H1 (cell line): ENCODE data around the gene SEMA5B. TPM values are rescaled to one million over a fixed set of nuclear protein-coding genes. Genes with fewer than 3 reads are reported as not detected.

Source experiments
- CTCF ChIA-PET: fragments of 300-600 bp; sonication (Branson Sonifier 250); formaldehyde crosslinking; loops from one replicate; lab custom pipeline; 2021; ENCODE audit not compliant: partially characterized antibody; lab: Charles Lee
- POLR2A ChIA-PET: fragments of 300-600 bp; sonication (Branson Sonifier 250); formaldehyde crosslinking; loops from one replicate; lab custom pipeline; 2021; ENCODE audit warnings: inconsistent platforms; ENCODE audit not compliant: partially characterized antibody; lab: Charles Lee
- DNase-seq, 2 experiments: peaks; one replicate each; pipeline versions ENCODE4 v3.0.0 to v3.0.0-alpha.2; 2010 to 2022; ENCODE audit warnings: low spot score in 2 of 2, low read depth in 1 of 2, mixed read lengths in 1 of 2
- FAIRE-seq: peaks from 2 replicates; lab custom pipeline; 2011; peaks lifted over from hg19 to GRCh38; lab: Jason Lieb, UNC
- H2AFZ ChIP-seq: 2 replicates; pipeline ENCODE4 v1.8.1; 2012; ENCODE audit warnings: low read length, inconsistent platforms
- H2AK5ac ChIP-seq: 2 replicates; pipeline ENCODE4 v1.6.1; 2013; ENCODE audit warnings: low read depth, low read length
- H2BK120ac ChIP-seq: replicated peaks from 2 replicates; pipeline ENCODE3; 2013; ENCODE audit warnings: low read depth, low read length, inconsistent platforms
- H2BK12ac ChIP-seq: 2 replicates; pipeline ENCODE4 v1.6.1; 2013; ENCODE audit warnings: low read depth, low read length
- H2BK15ac ChIP-seq: 2 replicates; pipeline ENCODE4 v1.6.1; 2013; ENCODE audit warnings: low read length
- H2BK20ac ChIP-seq: 2 replicates; pipeline ENCODE4 v1.6.1; 2013; ENCODE audit warnings: low read length
- H2BK5ac ChIP-seq: 2 replicates; pipeline ENCODE4 v1.6.1; 2013; ENCODE audit warnings: low read depth, low read length
- H3K14ac ChIP-seq: 2 replicates; pipeline ENCODE4 v1.6.1; 2013; ENCODE audit warnings: inconsistent platforms; ENCODE audit not compliant: insufficient read length
- H3K18ac ChIP-seq: 2 replicates; pipeline ENCODE4 v1.6.1; 2013; ENCODE audit warnings: low read length; ENCODE audit errors: extremely low read depth
- H3K23ac ChIP-seq: 2 replicates; pipeline ENCODE4 v1.6.1; 2013; ENCODE audit warnings: inconsistent platforms; ENCODE audit not compliant: insufficient read length
- H3K23me2 ChIP-seq: 2 replicates; pipeline ENCODE4 v1.6.1; 2013; ENCODE audit warnings: low read depth, low read length
- H3K27ac ChIP-seq: 2 replicates; pipeline ENCODE4 v1.6.1; 2011; ENCODE audit warnings: low read depth, low read length, inconsistent platforms
- H3K27me3 ChIP-seq, 4 experiments: replicated peaks in 1 of 4; 1 replicate in 1 of 4; 2 replicates in 3 of 4; pipeline versions ENCODE4 v1.6.1 to v1.8.1; 2011 to 2013; ENCODE audit warnings: low read length in 3 of 4, mild to moderate bottlenecking in 3 of 4, inconsistent platforms in 2 of 4, mixed read lengths in 2 of 4, moderate library complexity in 1 of 4; ENCODE audit not compliant: control insufficient read depth in 3 of 4, insufficient read depth in 3 of 4; ENCODE audit errors: extremely low read depth in 1 of 4
- H3K36me3 ChIP-seq, 4 experiments: 2 replicates each; pipeline versions ENCODE4 v1.6.1 to v1.8.1; 2011 to 2013; ENCODE audit warnings: mild to moderate bottlenecking in 4 of 4, low read length in 3 of 4, moderate library complexity in 2 of 4, control low read depth in 1 of 4, inconsistent platforms in 1 of 4; ENCODE audit not compliant: insufficient read depth in 4 of 4, control insufficient read depth in 2 of 4
- H3K4ac ChIP-seq: replicated peaks from 2 replicates; pipeline ENCODE3; 2013; ENCODE audit warnings: low read length, low read depth, mixed read lengths, inconsistent platforms; ENCODE audit not compliant: insufficient read length
- H3K4me1 ChIP-seq, 4 experiments: replicated peaks in 1 of 4; 1 replicate in 1 of 4; 2 replicates in 3 of 4; pipeline versions ENCODE4 v1.6.1 to v1.8.1; 2011 to 2013; ENCODE audit warnings: low read length in 3 of 4, inconsistent platforms in 2 of 4, mixed read lengths in 1 of 4; ENCODE audit not compliant: insufficient read depth in 4 of 4, control insufficient read depth in 3 of 4
- H3K4me2 ChIP-seq, 2 experiments: 2 replicates each; pipeline versions ENCODE4 v1.6.1 to v1.8.1; 2011 to 2013; ENCODE audit warnings: low read depth in 2 of 2, low read length in 2 of 2, control low read depth in 1 of 2, inconsistent platforms in 1 of 2, mild to moderate bottlenecking in 1 of 2; ENCODE audit not compliant: insufficient read depth in 1 of 2
- H3K4me3 ChIP-seq, 4 experiments: fragments of 200-600, 300-600 bp in 1 of 4; sonication (generic), shearing (Covaris generic), sonication (Bioruptor Twin) in 1 of 4; 2 replicates each; pipeline versions ENCODE4 v1.5.1 to v1.8.1; 2011 to 2016; ENCODE audit warnings: low read length in 4 of 4, low read depth in 3 of 4, control low read depth in 2 of 4, inconsistent platforms in 2 of 4, mild to moderate bottlenecking in 2 of 4, mixed read lengths in 1 of 4, moderate library complexity in 1 of 4; ENCODE audit not compliant: insufficient read depth in 2 of 4; ENCODE audit errors: extremely low read depth in 1 of 4
- H3K56ac ChIP-seq: replicated peaks from 2 replicates; pipeline ENCODE3; 2013; ENCODE audit warnings: low read depth, mild to moderate bottlenecking, mixed read lengths, low read length, inconsistent platforms; ENCODE audit not compliant: insufficient read length
- H3K79me1 ChIP-seq: 2 replicates; pipeline ENCODE4 v1.6.1; 2013; ENCODE audit warnings: low read depth, low read length, control low read depth
- H3K79me2 ChIP-seq, 2 experiments: 2 replicates each; pipeline versions ENCODE4 v1.6.1 to v1.8.1; 2012 to 2013; ENCODE audit warnings: low read length in 2 of 2, mild to moderate bottlenecking in 2 of 2, inconsistent platforms in 1 of 2; ENCODE audit not compliant: insufficient read depth in 2 of 2, control insufficient read depth in 1 of 2
- H3K9ac ChIP-seq, 4 experiments: replicated peaks in 1 of 4; 1 replicate in 1 of 4; 2 replicates in 3 of 4; pipeline versions ENCODE4 v1.6.1 to v1.8.1; 2011 to 2013; ENCODE audit warnings: low read depth in 3 of 4, low read length in 3 of 4, control low read depth in 2 of 4, mild to moderate bottlenecking in 2 of 4, moderate library complexity in 2 of 4, inconsistent platforms in 1 of 4; ENCODE audit errors: extremely low read depth in 1 of 4
- H3K9me3 ChIP-seq, 2 experiments: 2 replicates each; pipeline versions ENCODE4 v1.6.1 to v1.8.1; 2012 to 2013; ENCODE audit warnings: mild to moderate bottlenecking in 2 of 2, moderate library complexity in 2 of 2, control low read depth in 1 of 2, inconsistent platforms in 1 of 2, low read depth in 1 of 2, low read length in 1 of 2, mixed read lengths in 1 of 2; ENCODE audit not compliant: insufficient read depth in 2 of 2
- H4K20me1 ChIP-seq, 2 experiments: replicated peaks in 1 of 2; 2 replicates each; pipeline versions ENCODE3 to v1.8.1; 2011 to 2013; ENCODE audit warnings: inconsistent platforms in 2 of 2, low read length in 2 of 2, mild to moderate bottlenecking in 1 of 2; ENCODE audit not compliant: insufficient read depth in 2 of 2, control insufficient read depth in 1 of 2
- H4K5ac ChIP-seq: 2 replicates; pipeline ENCODE4 v1.6.1; 2013; ENCODE audit warnings: low read length, low read depth, mixed read lengths, inconsistent platforms; ENCODE audit not compliant: insufficient read length
- H4K8ac ChIP-seq: 2 replicates; pipeline ENCODE4 v1.8.0; 2013; ENCODE audit warnings: mild to moderate bottlenecking, moderate library complexity, low read length, inconsistent platforms; ENCODE audit not compliant: insufficient read depth; ENCODE audit errors: extremely low read depth
- H4K91ac ChIP-seq: replicated peaks from 2 replicates; pipeline ENCODE3; 2013; ENCODE audit warnings: low read length, mixed read lengths, inconsistent platforms; ENCODE audit not compliant: insufficient read length
- ATF3 ChIP-seq: IDR thresholded peaks from 2 replicates; pipeline ENCODE4 v1.6.1; 2011; ENCODE audit warnings: low read depth, mild to moderate bottlenecking, low read length; ENCODE audit not compliant: insufficient read depth
- HDAC2 ChIP-seq, 2 experiments: fragments of 300-600 bp in 1 of 2; sonication (generic) in 1 of 2; IDR thresholded peaks; 2 replicates each; pipeline ENCODE4 v1.6.1; 2011 to 2012; ENCODE audit warnings: low read depth in 2 of 2, low read length in 2 of 2, mild to moderate bottlenecking in 2 of 2, moderate library complexity in 2 of 2, borderline replicate concordance in 1 of 2, inconsistent platforms in 1 of 2
- JUND ChIP-seq: IDR thresholded peaks from 2 replicates; pipeline ENCODE4 v1.6.1; 2011; ENCODE audit warnings: mild to moderate bottlenecking, improper control_type of control experiment, low read length
- NRF1 ChIP-seq: IDR thresholded peaks from 2 replicates; pipeline ENCODE4 v1.6.1; 2011; ENCODE audit warnings: mild to moderate bottlenecking, low read depth, low read length, improper control_type of control experiment
- POLR2A ChIP-seq, 2 experiments: IDR thresholded peaks; 1 replicate in 1 of 2; 2 replicates in 1 of 2; pipeline ENCODE4 v1.6.1; 2011; ENCODE audit warnings: low read depth in 2 of 2, low read length in 2 of 2, mild to moderate bottlenecking in 2 of 2; ENCODE audit errors: control extremely low read depth in 1 of 2
- POLR2AphosphoS5 ChIP-seq: IDR thresholded peaks from 2 replicates; pipeline ENCODE4 v1.6.1; 2011; ENCODE audit warnings: low read depth, low read length
- RAD21 ChIP-seq, 2 experiments: IDR thresholded peaks in 1 of 2; conservative IDR thresholded peaks in 1 of 2; 2 replicates each; pipeline ENCODE4 v1.6.1; 2011; ENCODE audit warnings: low read depth in 2 of 2, low read length in 2 of 2, improper control_type of control experiment in 1 of 2, inconsistent platforms in 1 of 2, mild to moderate bottlenecking in 1 of 2, moderate library complexity in 1 of 2
- RFX5 ChIP-seq: IDR thresholded peaks from 2 replicates; pipeline ENCODE4 v1.6.1; 2011; ENCODE audit warnings: low read depth, low read length, improper control_type of control experiment, borderline replicate concordance
- RXRA ChIP-seq: IDR thresholded peaks from 2 replicates; pipeline ENCODE4 v1.6.1; 2011; ENCODE audit warnings: low read depth, mild to moderate bottlenecking, low read length, moderate library complexity; ENCODE audit not compliant: insufficient read depth
- SAP30 ChIP-seq: fragments of 300-600 bp; sonication (generic); IDR thresholded peaks from 2 replicates; pipeline ENCODE4 v1.7.1; 2012; ENCODE audit warnings: low read length, moderate library complexity, mild to moderate bottlenecking, inconsistent platforms; ENCODE audit not compliant: insufficient read depth, insufficient replicate concordance
- SIN3A ChIP-seq, 2 experiments: IDR thresholded peaks in 1 of 2; conservative IDR thresholded peaks in 1 of 2; 2 replicates each; pipeline ENCODE4 v1.6.1; 2011 to 2012; ENCODE audit warnings: low read length in 2 of 2, improper control_type of control experiment in 1 of 2, low read depth in 1 of 2, mild to moderate bottlenecking in 1 of 2
- SIRT6 ChIP-seq: IDR thresholded peaks from one replicate; pipeline ENCODE4 v1.7.1; 2012; ENCODE audit warnings: low read length, inconsistent platforms
- ZNF274 ChIP-seq: IDR thresholded peaks from 2 replicates; pipeline ENCODE4 v1.7.0; 2012; ENCODE audit warnings: low read length, borderline replicate concordance; ENCODE audit errors: extremely low read depth
- WGBS, 2 experiments: shearing (Covaris generic) in 1 of 2; methylation state at CpG; one replicate each; pipeline versions ENCODE4 v1.1.6 to v1.1.7; 2013 to 2015; ENCODE audit warnings: low lambda C conversion rate in 2 of 2, mixed read lengths in 2 of 2, inconsistent platforms in 1 of 2, low coverage in 1 of 2, missing lambda C conversion rate in 1 of 2; ENCODE audit not compliant: insufficient replicate concordance in 2 of 2, insufficient coverage in 1 of 2, insufficient read length in 1 of 2; ENCODE audit errors: extremely low coverage in 1 of 2, missing lambda C conversion rate in 1 of 2; 5-methylcytosine and 5-hydroxymethylcytosine counted together
- polyA plus RNA-seq, 7 experiments: library from polyadenylated mRNA; depleted of rRNA in 3 of 7; stranded (reverse) in 5 of 7; unstranded in 2 of 7; fragments of >200 nt in 5 of 7; fragments of 200-250 nt in 2 of 7; gene quantifications; 1 replicate in 5 of 7; 2 replicates in 1 of 7; 4 replicates in 1 of 7; pipeline versions ENCODE4 v1.2.1 to v1.2.3, GENCODE V29; 2011 to 2013; ENCODE audit warnings: missing spikeins in 2 of 7, mixed read lengths in 2 of 7
- total RNA-seq: library from RNA; stranded (reverse); fragmentation: NEBNext Ultra II Directional; extraction: Animal tissue kit (Norgen Biotek cat#: 25700); gene quantifications from 2 replicates; pipeline ENCODE4 v1.2.1, GENCODE V29; 2021

SEMA5B gene
- total and polyA plus RNA-seq, 2 of the 8 experiments (the other 6 are each of a cell fraction or from before 2014, with no cell fraction given): 13.1 to 22.4 TPM

GRCh38 chr3:122959339-122959738, 68.2 kb downstream of the SEMA5B start:
- FAIRE-seq: peak; percentile 55
- Histone ChIP-seq H3K56ac (no peak overlapping the region), H3K18ac (no peak overlapping the region), H3K4me2 (no peak overlapping the region), H4K20me1 (peaks cover 0 to 2% of the 10 kb centered on the region in 2 experiments), H3K14ac (no peak overlapping the region), H3K36me3 (no peaks in the 10 kb centered on the region; a peak in 1 of 8 replicates), H2AK5ac (no peak overlapping the region), H4K8ac (no peak overlapping the region), H3K4me1 (peaks cover 1 to 28% (median 17%) of the 10 kb centered on the region in 4 experiments), H2BK12ac (no peak overlapping the region), H3K27ac (no peak overlapping the region), H3K23ac (no peak overlapping the region), H3K79me2 (no peaks in the 10 kb centered on the region), H3K4me3 (no peak overlapping the region), H3K4ac (no peak overlapping the region), H2BK120ac (no peak overlapping the region), H3K9ac (no peak overlapping the region), H3K27me3 (no peaks in the 10 kb centered on the region), H4K5ac (no peak overlapping the region), H4K91ac (no peak overlapping the region), H3K79me1 (no peaks in the 10 kb centered on the region), H2BK15ac (no peak overlapping the region), H2BK20ac (no peak overlapping the region), H3K9me3 (no peaks in the 10 kb centered on the region), H2AFZ (no peak overlapping the region), H3K23me2 (no peaks in the 10 kb centered on the region; the same call in 1 of the 2 replicates), H2BK5ac (no peak overlapping the region)
- ChIA-PET CTCF (interaction anchor here (1.8 to 3.3 kb wide), 4 partner anchors 16 to 71 kb away, joined by 4 to 13 read pairs (median 10); partner anchors contain the start of gene SEMA5B), POLR2A (no interaction called here)
- DNase-seq: no peak
- WGBS, 2 experiments: 87% methylated on average over 5 of the region's 5 CpGs; no CpG with 5 or more reads in 1 of the 2 experiments
- TF ChIP-seq POLR2AphosphoS5 (no peak), RAD21 (IDR thresholded peaks at IDR 0.05 in 1 of 2, conservative IDR thresholded peaks at IDR 0.05 in 1 of 2; ENCODE audit: low read depth in 2 of 2, low read length in 2 of 2) (no peak), HDAC2 (IDR thresholded peaks at IDR 0.05; ENCODE audit: borderline replicate concordance in 1 of 2, low read depth in 2 of 2, low read length in 2 of 2) (no peak), ZNF274 (no peak), SAP30 (no peak), SIRT6 (no peak), RFX5 (no peak), RXRA (no peak), NRF1 (no peak), POLR2A (IDR thresholded peaks at IDR 0.05; ENCODE audit: control extremely low read depth in 1 of 2, low read depth in 2 of 2, low read length in 2 of 2) (no peak), JUND (no peak), ATF3 (no peak), SIN3A (conservative IDR thresholded peaks at IDR 0.05 in 1 of 2, IDR thresholded peaks at IDR 0.05 in 1 of 2; ENCODE audit: low read depth in 1 of 2, low read length in 2 of 2) (no peak)
